Kidney epithelial cell (primary cell): Measurements from ENCODE around the gene TTC19. TPM values are rescaled to one million over a fixed set of nuclear protein-coding genes. Genes with fewer than 3 reads are reported as not detected.
"Not testable (repeated sequence)": the region's sequence is repeated elsewhere in the genome, so short reads cannot be mapped to it uniquely, and the experiment has no call there.

Experiments
- DNase-seq: peaks from one replicate; pipeline ENCODE4 v3.0.0-alpha.2; 2010; ENCODE audit warnings: low read depth
- H3K27me3 ChIP-seq: 2 replicates; pipeline ENCODE4 v1.6.0; 2011; ENCODE audit warnings: low read length; ENCODE audit not compliant: control insufficient read depth, insufficient read depth
- H3K36me3 ChIP-seq: 2 replicates; pipeline ENCODE4 v1.5.1; 2011; ENCODE audit warnings: low read length; ENCODE audit not compliant: control insufficient read depth, insufficient read depth
- H3K4me3 ChIP-seq: 2 replicates; pipeline ENCODE4 v1.5.1; 2011; ENCODE audit warnings: low read depth, mild to moderate bottlenecking, control low read depth, low read length
- total RNA-seq: library from RNA; depleted of rRNA; stranded (reverse); fragments of >200 nt; gene quantifications from 2 replicates; pipeline ENCODE4 v1.2.3, GENCODE V29; 2015
- TF ChIP-seq, protein P1 (sequence below): IDR thresholded peaks from 2 replicates; pipeline ENCODE4 v1.5.1; 2011; ENCODE audit warnings: mild to moderate bottlenecking, moderate library complexity, low read length, control low read depth, inconsistent platforms; ENCODE audit not compliant: insufficient read depth, poor library complexity, severe bottlenecking

Gene TTC19
- total RNA-seq, 1 donor from 2014 or later: 71.2 TPM

DNA sequence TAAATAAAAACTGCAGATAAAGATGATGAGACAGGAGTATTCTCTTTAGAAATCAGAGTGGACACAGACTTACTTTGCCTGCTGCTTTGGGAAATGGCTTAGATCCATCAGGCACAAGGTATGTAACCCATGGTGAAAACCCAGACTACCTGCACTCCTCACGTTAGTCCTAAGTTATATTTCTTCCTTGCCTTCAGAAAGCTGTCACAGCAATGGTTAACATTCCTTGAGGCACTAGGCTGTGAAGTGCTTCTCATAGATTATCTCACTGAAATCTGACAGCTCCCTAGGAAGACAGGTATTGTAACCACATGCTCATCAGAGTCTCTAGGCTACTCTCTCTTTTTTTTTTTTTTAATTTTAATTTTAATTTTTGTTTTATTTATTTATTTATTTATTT is 21.0 kb upstream of the TTC19 start:
- no peak for DNase-seq
- Histone ChIP-seq H3K4me3 (no peak overlapping the region), H3K36me3 (peaks cover 2% of the 10 kb centered on the region), H3K27me3 (no peaks in the 10 kb centered on the region)
- TF ChIP-seq, protein P1, sequence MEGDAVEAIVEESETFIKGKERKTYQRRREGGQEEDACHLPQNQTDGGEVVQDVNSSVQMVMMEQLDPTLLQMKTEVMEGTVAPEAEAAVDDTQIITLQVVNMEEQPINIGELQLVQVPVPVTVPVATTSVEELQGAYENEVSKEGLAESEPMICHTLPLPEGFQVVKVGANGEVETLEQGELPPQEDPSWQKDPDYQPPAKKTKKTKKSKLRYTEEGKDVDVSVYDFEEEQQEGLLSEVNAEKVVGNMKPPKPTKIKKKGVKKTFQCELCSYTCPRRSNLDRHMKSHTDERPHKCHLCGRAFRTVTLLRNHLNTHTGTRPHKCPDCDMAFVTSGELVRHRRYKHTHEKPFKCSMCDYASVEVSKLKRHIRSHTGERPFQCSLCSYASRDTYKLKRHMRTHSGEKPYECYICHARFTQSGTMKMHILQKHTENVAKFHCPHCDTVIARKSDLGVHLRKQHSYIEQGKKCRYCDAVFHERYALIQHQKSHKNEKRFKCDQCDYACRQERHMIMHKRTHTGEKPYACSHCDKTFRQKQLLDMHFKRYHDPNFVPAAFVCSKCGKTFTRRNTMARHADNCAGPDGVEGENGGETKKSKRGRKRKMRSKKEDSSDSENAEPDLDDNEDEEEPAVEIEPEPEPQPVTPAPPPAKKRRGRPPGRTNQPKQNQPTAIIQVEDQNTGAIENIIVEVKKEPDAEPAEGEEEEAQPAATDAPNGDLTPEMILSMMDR: no peak

DNA sequence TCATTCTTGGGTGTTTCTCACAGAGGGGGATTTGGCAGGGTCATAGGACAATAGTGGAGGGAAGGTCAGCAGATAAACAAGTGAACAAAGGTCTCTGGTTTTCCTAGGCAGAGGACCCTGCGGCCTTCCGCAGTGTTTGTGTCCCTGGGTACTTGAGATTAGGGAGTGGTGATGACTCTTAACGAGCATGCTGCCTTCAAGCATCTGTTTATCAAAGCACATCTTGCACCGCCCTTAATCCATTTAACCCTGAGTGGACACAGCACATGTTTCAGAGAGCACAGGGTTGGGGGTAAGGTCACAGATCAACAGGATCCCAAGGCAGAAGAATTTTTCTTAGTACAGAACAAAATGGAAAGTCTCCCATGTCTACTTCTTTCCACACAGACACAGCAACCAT is 20.6 kb upstream of the TTC19 start:
- H3K4me3 ChIP-seq: not testable (repeated sequence)

GRCh38 chr17:15981208-15981607 is 18.4 kb upstream of the TTC19 start:
- Histone ChIP-seq H3K36me3 (no peaks in the 10 kb centered on the region), H3K4me3 (no peak overlapping the region), H3K27me3 (no peaks in the 10 kb centered on the region)
- no peak for DNase-seq
- TF ChIP-seq, protein P1: no peak

More for the DNA sequence above, 20.6 kb upstream of the TTC19 start:
- H3K36me3 ChIP-seq, H3K27me3 ChIP-seq, DNase-seq: not testable (repeated sequence)

GRCh38 chr17:15981646-15982580 is 17.7 kb upstream of the TTC19 start:
- TF ChIP-seq, protein P1: no peak
- no peak for DNase-seq
- no peaks in the 10 kb centered on the region for H3K36me3 ChIP-seq
- H3K4me3 ChIP-seq: no peak overlapping the region
- no peaks in the 10 kb centered on the region for H3K27me3 ChIP-seq

DNA sequence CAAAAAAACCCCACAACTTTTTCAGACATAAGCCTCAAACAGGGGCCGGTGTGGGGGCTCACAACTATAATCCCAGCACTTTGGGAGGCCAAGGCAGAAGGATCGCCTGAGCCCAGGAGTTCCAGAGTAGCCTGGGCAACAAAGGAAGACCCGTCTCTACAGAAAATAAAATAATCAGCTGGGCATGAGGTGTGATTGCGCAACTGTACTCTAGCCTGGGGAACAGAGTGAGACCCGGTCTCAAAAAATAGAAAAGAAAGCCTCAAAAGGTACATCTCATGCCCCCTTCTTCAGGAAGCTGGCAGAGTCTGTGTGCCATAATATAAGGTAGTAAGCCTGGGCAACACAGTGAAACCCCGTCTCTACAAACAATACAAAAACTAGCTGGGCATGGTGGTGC is 3.3 kb upstream of the TTC19 start:
- no peak for DNase-seq
- TF ChIP-seq, protein P1: no peak
- Histone ChIP-seq H3K27me3 (no peaks in the 10 kb centered on the region), H3K36me3 (peaks cover 2% of the 10 kb centered on the region), H3K4me3 (no peak overlapping the region)

GRCh38 chr17:15998031-15998562 is 1.5 kb upstream of the TTC19 start:
- no peak for DNase-seq
- Histone ChIP-seq H3K4me3 (no peak overlapping the region), H3K27me3 (no peaks in the 10 kb centered on the region), H3K36me3 (peaks cover 2% of the 10 kb centered on the region)
- TF ChIP-seq, protein P1: no peak
